Mucosa of descending colon (tissue), 3 donors: ENCODE measurements around the gene CXCL8. TPM values are rescaled to one million over a fixed set of nuclear protein-coding genes. Genes with fewer than 3 reads are reported as not detected.

Source experiments
- ATAC-seq: fragments of 200-7000 bp; cut with Tn5 transposase; one replicate; pipeline ENCODE4 v1.9.1; 2020; ENCODE audit warnings: mild to moderate bottlenecking, moderate library complexity
- DNase-seq, 3 donors: peaks; one replicate each; pipeline ENCODE4 v3.0.0-alpha.2; 2020
- H3K36me3 ChIP-seq: fragments of 200-600 bp; one replicate; pipeline ENCODE4 v1.8.0; 2021; ENCODE audit warnings: low read depth, mild to moderate bottlenecking
- H3K4me1 ChIP-seq: fragments of 200-600 bp; one replicate; pipeline ENCODE4 v1.8.0; 2021; ENCODE audit warnings: low read depth, mild to moderate bottlenecking
- H3K4me3 ChIP-seq: fragments of 200-600 bp; one replicate; pipeline ENCODE4 v1.8.0; 2021; ENCODE audit warnings: mild to moderate bottlenecking
- H3K9me3 ChIP-seq: fragments of 200-600 bp; one replicate; pipeline ENCODE4 v1.8.0; 2021; ENCODE audit warnings: mild to moderate bottlenecking
- CTCF ChIP-seq: fragments of 200-600 bp; IDR thresholded peaks from one replicate; pipeline ENCODE4 v1.8.0; 2022; ENCODE audit warnings: antibody characterized with exemption, mild to moderate bottlenecking
- intact Hi-C, 2 donors: fragments of 100-400 bp; cut with DNase I in 1 of 2; cut with micrococcal nuclease in 1 of 2; formaldehyde crosslinking; loops; one replicate each; pipeline versions ENCODE4 v1.11.0 to v1.11.1; 2022; cut with DNase I, micrococcal nuclease
- total RNA-seq, 3 donors: library from RNA; stranded (reverse); fragmentation: NEBNext Ultra II Directional in 2 of 3; extraction: Animal tissue kit (Norgen Biotek cat#: 25700) in 2 of 3; gene quantifications; one replicate each; pipeline versions ENCODE4 v1.2.1 to v1.2.4, GENCODE V29; 2021 to 2023
- donor health status: DM: no; HTN: no; CAD: no; lungs with moderate emphysema.
- donor health status: DM: no; HTN: no; CAD: no.
- donor health status: DM: no; HTN: yes; CAD: no.

CXCL8 gene
- total RNA-seq, 3 donors from 2014 or later, result 0.73 to 44.6 (median 0.78) TPM

DNA sequence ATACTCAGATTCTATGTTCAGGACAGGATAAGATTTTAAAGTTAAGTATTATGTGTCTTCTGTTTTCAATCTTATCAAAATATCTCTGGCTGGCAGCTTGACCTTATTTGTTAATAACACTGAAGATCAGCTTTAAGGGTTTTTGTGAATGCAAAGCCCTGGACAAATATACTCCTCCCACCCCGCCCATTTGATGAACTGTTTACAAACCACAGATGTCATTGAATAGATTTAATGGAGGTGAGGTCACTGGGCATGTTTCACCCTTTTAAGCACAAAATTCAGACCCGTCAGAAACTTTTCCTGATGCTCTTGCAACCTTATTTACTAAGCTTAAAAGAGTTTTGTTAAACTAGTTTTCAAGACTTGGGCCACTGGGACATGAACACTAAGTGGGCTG is 10.1 kb upstream of the CXCL8 start:
- intact Hi-C loops, result no loop called here
- DNase-seq (no peak), ATAC-seq (no peak)
- H3K36me3 ChIP-seq, result no peaks in the 10 kb centered on the region
- no peak for TF ChIP-seq CTCF
- H3K9me3 ChIP-seq, result no peaks in the 10 kb centered on the region
- no peaks in the 10 kb centered on the region for H3K4me1 ChIP-seq
- H3K4me3 ChIP-seq, result no peak overlapping the region

DNA sequence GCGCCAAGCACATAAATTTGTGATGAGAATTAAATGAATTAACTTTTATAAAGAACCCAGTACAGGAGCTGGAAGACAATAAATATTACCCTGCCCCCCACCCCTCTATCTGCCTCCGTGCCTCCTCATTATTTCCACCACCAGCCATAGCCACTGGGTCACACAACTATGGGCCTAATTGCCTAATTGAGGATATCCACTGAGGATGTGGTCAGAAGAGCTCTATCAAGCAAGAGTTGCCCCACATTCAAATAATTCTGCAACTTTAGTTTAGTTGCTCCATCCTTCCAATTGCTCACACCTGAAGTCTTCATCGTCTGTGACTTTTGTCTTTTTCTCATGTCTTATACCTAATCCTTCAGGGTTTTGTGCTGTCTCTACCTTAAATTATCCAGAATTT is 9.5 kb upstream of the CXCL8 start:
- TF ChIP-seq CTCF, result no peak
- intact Hi-C loops, result no loop called here
- H3K4me1 ChIP-seq, result no peaks in the 10 kb centered on the region
- no peak overlapping the region for H3K4me3 ChIP-seq
- H3K36me3 ChIP-seq, result no peaks in the 10 kb centered on the region
- no peaks in the 10 kb centered on the region for H3K9me3 ChIP-seq
- DNase-seq (no peak), ATAC-seq (no peak)

GRCh38 chr4:73731968-73732610 is 8.3 kb upstream of the CXCL8 start:
- no peak for DNase-seq
- intact Hi-C loops, result no loop called here
- no peaks in the 10 kb centered on the region for H3K4me1 ChIP-seq
- TF ChIP-seq CTCF, result no peak
- H3K36me3 ChIP-seq, result no peaks in the 10 kb centered on the region
- no peaks in the 10 kb centered on the region for H3K9me3 ChIP-seq
- H3K4me3 ChIP-seq, result no peak overlapping the region
- ATAC-seq, result peak; percentile 37

DNA sequence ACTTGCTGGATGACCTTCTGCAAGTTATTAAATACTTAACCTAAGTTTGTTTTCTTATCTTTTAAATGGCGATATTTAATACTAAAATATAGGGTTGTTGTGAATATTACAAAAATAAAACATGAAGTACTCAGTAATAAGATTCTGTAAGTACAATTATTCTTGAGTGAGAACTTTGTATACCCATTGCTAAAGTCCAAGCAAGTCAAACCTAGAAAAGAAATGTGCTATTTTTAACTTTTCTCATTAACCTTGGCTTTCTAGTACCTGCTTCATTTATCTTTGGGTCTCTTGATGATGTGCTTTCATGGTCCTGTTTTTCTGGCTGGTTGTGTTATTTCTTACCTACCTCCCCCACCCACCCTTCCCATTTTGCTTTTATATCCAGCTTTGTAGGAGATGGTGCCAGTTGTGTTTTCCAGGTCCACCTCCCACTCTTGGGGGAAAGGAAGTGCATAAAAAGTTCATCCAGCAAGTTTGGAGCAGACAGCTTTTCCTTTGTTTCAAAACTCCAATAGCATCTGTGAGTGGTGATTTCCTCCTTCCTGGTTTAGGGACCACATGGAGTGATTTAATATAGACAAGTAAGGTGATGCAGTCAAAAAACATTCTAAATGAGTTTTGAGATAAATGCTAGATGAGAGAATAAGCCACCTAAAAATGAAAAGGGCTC is 7.5 kb upstream of the CXCL8 start:
- no peaks in the 10 kb centered on the region for H3K9me3 ChIP-seq

DNA sequence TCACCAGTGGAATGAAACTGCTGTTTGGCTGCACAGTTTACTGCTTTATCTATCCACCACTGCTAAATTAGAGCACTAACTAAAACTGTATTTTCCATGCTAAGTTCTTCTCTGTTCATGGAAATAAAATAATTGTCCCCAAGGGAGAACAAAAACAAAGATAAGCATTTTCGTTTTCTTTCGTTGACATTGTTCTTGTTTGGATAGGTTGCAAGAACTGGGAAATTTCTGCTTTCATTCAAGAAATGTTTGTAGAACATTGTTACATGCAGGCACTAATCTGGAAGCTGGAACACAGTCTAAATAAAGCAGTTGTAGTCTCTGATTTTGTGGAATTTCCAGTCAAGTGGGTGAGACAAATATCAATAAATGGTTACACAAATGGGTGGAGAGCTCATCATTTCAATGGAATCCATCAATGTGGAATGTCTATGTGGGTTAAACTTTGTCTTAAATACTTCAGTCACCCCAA is 5.8 kb upstream of the CXCL8 start:
- H3K36me3 ChIP-seq, result no peaks in the 10 kb centered on the region
- no peak overlapping the region for H3K4me3 ChIP-seq
- no peaks in the 10 kb centered on the region for H3K4me1 ChIP-seq
- no peak for TF ChIP-seq CTCF
- intact Hi-C loops, result no loop called here
- DNase-seq (no peak), ATAC-seq (no peak)
- no peaks in the 10 kb centered on the region for H3K9me3 ChIP-seq

More for the DNA sequence above, 7.5 kb upstream of the CXCL8 start:
- TF ChIP-seq CTCF, result no peak
- no peak for ATAC-seq
- Histone ChIP-seq H3K36me3 (no peaks in the 10 kb centered on the region), H3K4me3 (no peak overlapping the region), H3K4me1 (no peaks in the 10 kb centered on the region)
- intact Hi-C loops, result no loop called here
- no peak for DNase-seq
